ENCODE measurements around the gene TRIM47.
A peak's percentile ranks its signal among the peaks of the same experiment; 100 is the strongest.
"Not testable (repeated sequence)": the region's sequence is repeated elsewhere in the genome, so short reads cannot be mapped to it uniquely, and the experiment has no call there.

TRIM47 gene

GRCh38 chr17:75869282-75870141, 8.9 kb downstream of the TRIM47 start:
- DNase-seq (ENCODE audit: low spot score) = no peak

DNA sequence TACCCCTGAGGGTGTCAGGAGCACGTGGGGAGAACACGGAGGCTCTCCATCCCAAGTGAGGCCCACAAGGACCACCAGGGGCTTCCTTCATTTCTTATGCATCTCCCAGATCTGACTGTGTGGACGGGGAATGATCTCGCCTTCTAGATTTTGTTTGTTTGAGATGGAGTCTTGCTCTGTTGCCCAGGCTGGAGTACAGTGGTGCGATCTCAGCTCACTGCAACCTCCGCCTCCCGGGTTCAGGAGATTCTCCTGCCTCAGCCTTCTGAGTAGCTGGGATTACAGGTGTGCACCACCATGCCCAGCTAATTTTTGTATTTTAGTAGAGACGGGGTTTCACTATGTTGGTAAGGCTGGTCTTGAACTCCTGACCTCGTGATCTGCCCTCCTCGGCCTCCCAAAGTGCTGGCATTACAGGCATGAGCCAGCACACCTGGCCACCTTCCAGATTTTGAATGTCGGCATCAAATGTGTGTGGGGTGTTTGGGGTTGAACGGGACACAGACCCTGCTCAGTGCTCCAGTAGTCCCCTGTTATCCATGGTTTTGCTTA, 9.6 kb downstream of the TRIM47 start:
- not testable (repeated sequence) for DNase-seq (ENCODE audit: low spot score)

GRCh38 chr17:75865404-75866188, 12.8 kb downstream of the TRIM47 start:
- not testable (repeated sequence) for DNase-seq (ENCODE audit: low spot score)

- not testable (repeated sequence) for DNase-seq (ENCODE audit: low spot score)
These were observed 13.5 kb downstream of the TRIM47 start for GRCh38 chr17:75864887-75865286.

DNA sequence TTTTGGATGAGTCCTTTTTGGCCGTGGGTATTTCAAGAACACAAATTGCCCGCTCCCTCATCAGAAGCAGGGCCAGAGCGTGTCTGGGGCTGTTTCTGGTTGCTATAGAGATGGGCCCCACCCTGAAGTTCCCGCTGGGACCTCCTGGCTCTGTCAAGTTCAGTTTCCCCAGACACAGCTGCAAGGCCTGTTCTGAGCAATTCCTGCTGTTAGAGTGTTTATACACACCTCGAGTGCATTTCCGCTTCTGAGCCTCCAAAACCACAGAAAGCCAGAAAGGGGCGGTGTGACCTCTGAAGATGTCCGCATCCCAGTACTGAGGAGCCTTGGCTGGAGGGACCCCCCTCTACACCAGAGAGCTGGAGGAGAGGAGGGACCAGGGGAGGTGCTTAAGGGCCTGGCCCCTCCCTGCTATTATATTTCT, 13.9 kb downstream of the TRIM47 start:
- no peak for DNase-seq (ENCODE audit: low spot score)

- DNase-seq (ENCODE audit: low spot score) = no peak
These were observed 16.5 kb downstream of the TRIM47 start for GRCh38 chr17:75861927-75862317.

- not testable (repeated sequence) for DNase-seq (ENCODE audit: low spot score)
These were observed 19.0 kb downstream of the TRIM47 start for GRCh38 chr17:75859358-75859757.

DNA sequence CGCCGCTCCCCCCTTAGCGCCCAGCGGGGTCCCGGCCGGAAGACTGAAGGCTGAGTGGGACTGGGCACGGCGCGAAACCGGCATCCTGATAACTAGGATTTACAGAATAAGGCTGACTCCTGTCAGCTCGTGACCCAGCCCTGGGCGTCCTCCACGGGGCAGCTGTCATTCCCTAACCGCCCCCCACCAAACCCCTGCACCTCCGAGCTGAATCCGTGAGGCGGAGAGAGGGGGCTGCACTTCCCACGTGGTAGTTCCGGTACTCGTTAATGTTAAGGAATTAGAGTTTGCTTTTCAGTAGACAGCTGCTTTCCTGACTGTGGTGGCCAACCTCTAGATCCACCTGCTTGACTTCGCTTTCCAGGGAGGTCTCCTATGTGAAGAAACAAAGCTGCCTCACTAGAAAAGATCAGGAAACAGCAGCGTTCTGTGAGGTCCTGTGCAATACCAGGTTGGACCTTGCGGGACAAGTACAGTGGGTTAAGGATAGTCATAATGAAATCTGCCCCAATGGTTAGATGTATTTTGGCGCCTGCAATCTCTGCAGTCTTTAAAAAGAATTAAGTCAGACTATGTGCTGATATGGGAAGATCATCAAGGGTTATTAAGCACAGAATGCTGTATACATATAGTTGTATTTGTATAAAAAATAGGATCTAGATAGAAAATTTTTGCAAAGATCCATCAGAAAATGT, 22.2 kb downstream of the TRIM47 start:
- DNase-seq (ENCODE audit: low spot score) = peak; percentile 47

DNA sequence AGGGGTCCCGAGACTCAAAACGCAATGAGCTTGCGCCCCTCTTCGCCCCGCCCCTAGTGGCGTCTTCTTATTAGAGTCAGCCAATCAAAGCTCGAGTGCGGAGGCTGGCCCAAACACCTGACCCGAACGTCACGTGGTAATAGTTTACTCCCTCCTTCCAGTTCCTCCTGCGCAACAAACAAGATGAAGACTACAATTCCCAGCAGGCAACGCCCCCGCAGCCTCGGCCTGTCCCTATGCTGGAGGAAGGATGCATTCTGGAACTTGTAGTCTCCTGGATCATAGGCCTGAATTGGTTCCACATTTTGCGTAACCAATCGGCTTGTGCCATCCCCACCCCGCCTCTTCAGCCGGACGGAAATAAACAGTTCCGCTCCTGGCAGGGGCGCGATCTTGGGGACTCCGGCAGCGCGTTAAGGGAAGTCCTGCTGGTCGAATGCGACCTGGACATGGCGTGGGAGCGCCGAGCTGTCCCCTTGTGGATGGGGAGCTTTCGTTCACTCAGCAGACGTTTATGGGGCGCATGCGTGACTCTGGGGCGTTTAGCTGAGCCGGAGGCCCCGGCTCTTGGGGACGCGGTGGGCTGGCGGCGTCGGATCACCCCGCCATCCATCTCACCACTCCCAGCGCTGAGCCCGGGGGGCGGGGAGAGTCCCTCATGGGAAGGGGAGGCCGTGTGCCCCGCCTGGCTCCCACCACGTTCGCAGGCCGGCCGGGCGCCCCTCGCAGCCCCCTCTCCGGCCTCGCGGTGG, 22.9 kb downstream of the TRIM47 start, which contains the start of gene WBP2:
Gene WBP2 (minus strand): TSS at position 26 of the 752 bp plus-strand sequence. CDS start 38 bp downstream, outside the sequence.
- peak; percentile 100 for DNase-seq (ENCODE audit: low spot score)

DNA sequence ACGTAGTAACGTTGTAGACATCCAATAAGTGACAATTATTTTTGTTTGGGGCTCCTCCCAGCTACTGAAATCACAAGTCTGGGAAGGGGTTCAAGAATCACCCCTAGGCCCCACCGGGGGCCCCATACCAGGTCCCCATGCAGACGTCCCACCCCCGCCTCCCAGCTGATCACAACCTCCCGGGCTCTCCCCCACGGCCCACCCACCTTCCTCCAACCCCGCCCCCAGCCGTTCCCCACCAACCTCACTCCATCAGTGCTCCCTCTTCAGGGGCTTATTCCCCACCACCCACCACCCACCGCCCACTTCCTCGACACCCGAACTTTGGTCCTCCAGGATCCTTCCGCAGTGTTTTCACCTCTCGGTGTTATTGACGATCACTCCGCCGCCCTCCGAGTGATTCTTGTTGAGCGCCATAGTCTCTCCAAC, 23.5 kb downstream of the TRIM47 start:
- DNase-seq (ENCODE audit: low spot score) = no peak

DNA sequence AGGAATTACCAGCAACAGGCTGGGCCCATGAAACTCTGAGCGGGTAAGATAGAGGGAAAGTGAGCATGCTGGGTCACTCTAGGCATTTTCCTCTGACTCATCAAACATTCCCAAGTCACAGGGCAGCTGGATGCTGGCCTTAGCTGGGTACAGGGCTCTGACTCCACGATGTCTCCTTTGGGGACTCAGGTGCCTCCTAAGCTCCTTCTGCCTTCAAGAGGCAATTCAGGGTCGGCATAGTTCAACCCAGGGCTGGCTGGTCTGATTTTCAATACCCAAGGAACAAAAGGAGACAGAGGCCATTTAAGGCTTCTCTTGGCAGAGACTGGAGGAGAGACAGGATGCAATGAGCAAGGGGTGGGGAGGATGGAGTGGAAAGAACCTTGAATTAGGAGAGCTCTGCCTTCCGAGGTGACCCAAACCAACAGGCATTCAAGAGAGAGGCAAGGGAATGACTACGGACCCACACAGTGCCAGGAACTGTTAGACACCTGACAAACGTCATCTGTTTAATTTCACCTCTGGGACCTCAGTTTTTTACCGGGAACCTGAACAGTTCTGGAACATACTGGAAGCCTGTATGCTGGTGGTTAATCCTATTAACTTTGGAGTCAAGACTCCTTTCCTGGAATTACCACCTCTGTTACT, 24.2 kb downstream of the TRIM47 start:
- DNase-seq (ENCODE audit: low spot score) = peak; percentile 87

DNA sequence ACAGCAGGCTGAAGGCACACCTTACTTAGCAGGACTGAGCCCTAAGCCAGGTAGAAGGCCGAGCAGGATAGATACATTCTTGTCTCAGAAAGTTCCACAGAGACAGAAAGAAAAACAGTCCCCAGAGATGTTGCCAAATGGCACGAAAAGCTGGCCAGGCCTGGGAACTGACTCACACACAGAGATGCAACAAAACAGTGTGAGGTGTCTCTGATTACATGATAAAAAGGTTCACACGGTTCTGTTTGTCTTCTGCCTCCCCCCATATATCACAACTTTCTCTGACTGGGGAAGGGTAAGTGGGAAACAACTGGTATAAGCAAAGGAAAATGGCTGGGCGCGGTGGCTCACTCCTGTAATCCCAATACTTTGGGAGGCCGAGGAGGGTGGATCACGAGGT, 24.9 kb downstream of the TRIM47 start:
- peak; percentile 47 for DNase-seq (ENCODE audit: low spot score)

DNA sequence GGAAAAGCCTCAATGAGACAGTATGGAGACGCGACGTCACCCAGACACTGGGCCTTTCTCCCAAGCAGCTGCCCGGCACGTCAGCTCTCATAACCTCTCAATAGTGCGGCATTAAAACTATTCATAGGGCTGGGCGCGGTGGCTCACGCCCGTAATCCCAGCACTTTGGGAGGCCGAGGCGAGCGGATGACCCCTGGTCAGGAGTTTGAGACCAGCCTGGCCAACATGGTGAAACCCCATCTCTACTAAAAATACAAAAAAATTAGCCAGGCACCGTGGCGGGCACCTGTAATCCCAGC, 26.7 kb downstream of the TRIM47 start:
- DNase-seq (ENCODE audit: low spot score) = not testable (repeated sequence)

GRCh38 chr17:75850928-75851692, 27.3 kb downstream of the TRIM47 start:
- peak; percentile 47 for DNase-seq (ENCODE audit: low spot score)

DNA sequence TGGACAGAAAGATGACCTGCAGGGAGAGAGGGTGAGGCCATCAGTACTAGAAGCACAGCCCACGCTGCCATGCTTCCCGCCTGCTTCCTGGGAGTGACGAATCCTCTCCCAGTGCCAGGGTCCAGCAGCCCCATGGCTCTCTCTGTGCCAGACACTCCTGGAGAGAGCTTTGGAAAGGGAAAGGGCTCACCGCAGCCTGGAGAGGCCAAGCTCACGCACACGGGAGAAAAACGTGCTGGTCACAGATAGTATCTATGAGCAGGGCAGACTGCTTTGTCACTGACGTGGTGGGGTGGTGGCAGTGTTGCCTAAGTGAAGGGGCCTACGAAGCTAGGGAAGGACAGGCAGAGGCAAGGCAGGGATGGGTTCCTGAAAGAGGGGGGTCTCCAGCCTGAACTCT, 28.7 kb downstream of the TRIM47 start:
- DNase-seq (ENCODE audit: low spot score) = no peak

- DNase-seq (ENCODE audit: low spot score) = no peak
These were observed 29.1 kb downstream of the TRIM47 start for GRCh38 chr17:75849279-75849646.

GRCh38 chr17:75848523-75849278, 29.7 kb downstream of the TRIM47 start:
- peak; percentile 69 for DNase-seq (ENCODE audit: low spot score)

DNA sequence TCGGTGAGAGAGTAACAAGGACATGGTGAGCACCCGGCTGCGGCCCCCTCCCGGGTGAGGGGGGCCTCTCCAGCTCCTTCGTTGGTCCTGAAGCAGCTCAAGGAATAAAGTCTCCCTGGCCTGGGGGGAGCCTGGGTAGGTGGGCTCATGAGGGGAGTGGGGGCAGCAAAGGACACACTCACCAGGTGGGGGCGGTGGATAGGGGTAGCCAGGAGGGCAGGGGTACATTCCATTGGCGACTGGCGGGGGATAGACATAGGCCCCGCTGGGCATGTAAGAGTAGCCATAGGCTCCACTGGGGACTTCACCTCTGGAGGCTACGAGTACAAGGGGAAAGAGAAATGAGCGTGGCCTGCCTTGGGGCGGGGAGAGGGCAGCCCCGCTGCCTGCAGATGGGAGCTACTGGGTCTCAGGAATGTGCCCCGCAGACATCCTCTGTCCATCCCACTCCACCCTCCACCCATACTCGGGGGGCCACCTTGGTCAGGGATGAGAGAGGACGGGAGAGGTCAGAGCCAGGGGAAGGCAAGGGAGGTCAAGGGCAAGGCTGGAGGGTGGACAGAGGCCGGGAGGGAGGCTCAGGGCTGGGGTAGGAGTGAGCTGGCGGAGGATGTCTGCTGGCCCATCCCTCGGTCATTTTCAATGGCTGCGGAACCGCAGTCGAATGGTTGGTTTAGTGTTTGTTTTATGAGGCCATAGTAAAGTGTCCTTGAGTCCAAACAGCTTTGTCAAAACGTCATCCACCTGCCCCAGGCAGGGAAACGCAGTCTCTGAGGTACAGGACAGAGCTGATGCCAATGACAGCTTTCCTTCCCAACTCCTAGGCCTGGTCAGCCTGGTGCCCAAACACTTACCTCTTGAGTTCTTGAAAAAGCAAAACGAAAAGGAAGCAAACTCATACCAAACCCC, 30.5 kb downstream of the TRIM47 start:
- no peak for DNase-seq (ENCODE audit: low spot score)
